Amygdala (tissue), 56 donors: ENCODE measurements around the gene DNM1L.
"Not testable (repeated sequence)": the region's sequence is repeated elsewhere in the genome, so short reads cannot be mapped to it uniquely, and the experiment has no call there.

Experiments
- DNase-seq, 56 donors: peaks; one replicate each; lab custom pipeline; 2025; lab: John Stamatoyannopoulos, UW

The DNM1L gene

GRCh38 chr12:32695787-32696186, 16.7 kb downstream of the DNM1L start:
- no peak for DNase-seq

DNA sequence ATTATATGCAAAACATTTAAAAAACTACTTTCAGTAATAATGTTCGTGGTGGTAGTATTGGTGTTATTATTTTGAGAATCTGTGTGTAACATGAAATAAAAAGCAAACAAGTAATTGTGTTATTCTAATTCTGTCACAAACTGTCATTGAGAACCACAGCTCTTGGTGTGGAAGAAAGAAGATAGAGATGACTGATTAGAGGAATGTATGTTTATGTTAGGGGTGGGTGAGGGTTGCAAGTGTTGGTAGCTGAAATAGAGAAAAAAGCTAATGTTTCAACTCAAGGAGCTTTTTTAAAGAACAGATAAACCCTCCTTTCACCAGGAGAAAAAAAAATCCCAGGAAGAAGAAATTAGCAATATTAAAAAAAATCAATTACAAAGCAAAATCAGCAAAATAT, 18.3 kb downstream of the DNM1L start:
- no peak for DNase-seq

- no peak for DNase-seq
Measured at GRCh38 chr12:32698285-32698684, 19.2 kb downstream of the DNM1L start.

DNA sequence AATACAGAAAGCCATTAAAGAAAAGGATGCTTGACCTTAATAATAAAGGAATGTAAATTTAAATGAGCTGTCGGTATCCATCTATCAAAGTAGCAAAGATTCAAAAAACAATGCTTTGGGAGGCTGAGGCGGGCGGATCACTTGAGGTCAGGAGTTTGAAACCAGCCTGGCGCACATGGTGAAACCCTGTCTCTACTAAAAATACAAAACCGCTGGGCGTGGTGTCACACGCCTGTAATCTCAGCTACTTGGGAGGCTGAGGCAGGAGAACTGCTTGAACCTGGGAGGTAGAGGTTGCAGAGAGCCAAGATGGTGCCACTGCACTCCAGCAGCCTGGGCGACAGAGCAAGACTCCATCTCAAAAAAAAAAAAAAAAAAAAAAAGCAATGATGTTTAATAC, 20.3 kb downstream of the DNM1L start:
- not testable (repeated sequence) for DNase-seq

DNA sequence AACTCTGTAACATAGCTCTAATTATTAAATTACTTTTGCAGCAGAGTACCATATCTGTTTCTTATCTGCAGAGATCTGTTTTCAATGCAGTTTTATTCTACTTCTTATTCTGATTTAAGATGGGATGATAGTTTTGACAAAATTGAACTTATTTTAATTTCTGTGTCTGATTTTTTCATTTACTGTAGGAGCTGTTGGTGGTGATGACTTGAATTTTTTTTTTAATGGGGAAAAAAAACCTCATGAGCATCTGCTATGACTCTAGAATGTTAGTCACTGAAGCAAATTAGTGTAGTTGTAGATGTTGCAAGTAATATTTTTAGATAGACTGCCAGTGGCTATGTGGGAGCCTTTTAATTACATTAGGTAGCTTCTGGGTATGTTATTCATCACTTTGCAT, 23.4 kb downstream of the DNM1L start:
- no peak for DNase-seq

- DNase-seq: no peak
Measured at GRCh38 chr12:32702946-32703345, 23.8 kb downstream of the DNM1L start.

GRCh38 chr12:32705783-32706182, 26.7 kb downstream of the DNM1L start:
- DNase-seq: no peak

GRCh38 chr12:32706335-32707024, 27.4 kb downstream of the DNM1L start:
- no peak for DNase-seq

- no peak for DNase-seq
Measured at GRCh38 chr12:32708926-32709325, 29.8 kb downstream of the DNM1L start.

- no peak for DNase-seq
Measured at GRCh38 chr12:32714772-32715171, 35.7 kb downstream of the DNM1L start.

DNA sequence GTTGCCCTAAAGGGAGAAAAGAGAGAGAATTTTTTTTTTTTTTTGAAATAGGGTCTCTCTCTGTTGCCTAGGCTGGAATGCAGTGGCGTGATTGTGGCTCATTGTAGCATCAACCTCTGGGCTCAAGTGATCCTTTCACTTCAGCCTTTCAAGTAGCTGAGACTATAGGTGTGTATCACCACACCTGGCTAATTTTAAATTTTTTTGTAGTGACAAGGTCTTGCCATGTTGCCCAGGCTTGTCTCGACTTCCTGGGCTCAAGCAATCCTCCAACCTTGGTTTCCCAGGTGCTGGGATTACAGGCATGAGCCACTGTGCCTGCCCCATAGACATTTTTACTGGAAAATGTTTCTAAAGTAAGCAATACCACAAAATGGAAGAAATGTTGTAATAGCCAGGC, 39.8 kb downstream of the DNM1L start:
- DNase-seq: no peak

- DNase-seq: not testable (repeated sequence)
Measured at GRCh38 chr12:32725308-32725707, 46.2 kb downstream of the DNM1L start.

DNA sequence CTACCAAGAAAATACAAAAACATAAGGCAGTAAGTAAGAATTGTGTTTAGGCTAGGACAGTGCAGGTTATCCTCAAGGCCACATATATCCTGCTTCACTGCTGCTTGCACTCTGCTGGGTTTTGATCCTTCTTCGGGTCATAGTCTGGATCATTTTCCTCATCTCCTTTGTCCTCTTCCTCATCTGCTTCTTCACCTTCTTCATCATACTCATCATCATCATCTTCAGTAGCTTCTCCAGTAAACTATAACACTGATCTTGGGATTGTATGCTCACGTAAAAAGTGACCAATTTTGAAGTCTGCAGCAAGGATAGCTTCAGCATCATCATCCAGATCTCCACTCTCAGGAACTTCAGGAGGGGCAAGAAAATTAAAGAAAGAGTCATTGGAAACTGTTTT, 47.2 kb downstream of the DNM1L start:
- no peak for DNase-seq

DNA sequence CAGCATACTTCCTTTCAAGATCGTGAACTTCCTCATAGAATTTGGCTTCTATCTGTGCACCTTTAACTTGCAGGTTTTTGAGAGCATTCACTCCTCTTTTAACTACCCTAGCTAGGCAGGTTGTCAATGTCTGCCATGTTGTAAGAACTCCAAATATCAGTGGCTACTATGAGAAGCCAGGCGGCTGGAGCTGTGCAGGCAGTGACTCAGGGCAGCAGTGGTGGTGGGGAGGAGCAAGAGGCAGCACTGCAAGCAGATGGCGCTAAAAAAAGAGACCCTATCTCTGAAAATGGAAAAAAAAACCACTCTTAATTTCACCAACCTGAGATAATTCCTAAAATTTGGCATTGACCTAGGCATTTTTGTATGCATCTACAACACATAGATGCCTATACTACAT, 48.1 kb downstream of the DNM1L start:
- no peak for DNase-seq

- DNase-seq: no peak
Measured at GRCh38 chr12:32734952-32735351, 55.9 kb downstream of the DNM1L start.

DNA sequence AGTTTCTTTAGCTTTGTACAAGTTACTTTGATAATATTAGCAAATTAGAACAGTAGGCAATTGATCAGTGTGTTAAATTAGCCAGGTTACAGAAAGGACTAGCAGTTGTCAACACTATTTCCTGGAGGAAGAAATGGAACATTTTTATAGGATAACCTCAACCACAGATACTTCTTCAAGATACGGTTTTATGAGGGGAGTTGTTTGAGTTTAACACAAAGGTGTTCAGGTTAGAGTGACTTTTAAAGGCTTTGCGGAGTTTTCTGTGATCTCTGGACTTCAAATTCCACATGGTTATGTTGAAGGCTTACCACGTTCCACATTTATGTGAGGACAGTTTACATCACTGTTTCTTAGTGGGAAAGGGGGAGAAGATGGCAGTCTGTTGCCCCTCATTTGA, 57.3 kb downstream of the DNM1L start:
- DNase-seq: no peak

DNA sequence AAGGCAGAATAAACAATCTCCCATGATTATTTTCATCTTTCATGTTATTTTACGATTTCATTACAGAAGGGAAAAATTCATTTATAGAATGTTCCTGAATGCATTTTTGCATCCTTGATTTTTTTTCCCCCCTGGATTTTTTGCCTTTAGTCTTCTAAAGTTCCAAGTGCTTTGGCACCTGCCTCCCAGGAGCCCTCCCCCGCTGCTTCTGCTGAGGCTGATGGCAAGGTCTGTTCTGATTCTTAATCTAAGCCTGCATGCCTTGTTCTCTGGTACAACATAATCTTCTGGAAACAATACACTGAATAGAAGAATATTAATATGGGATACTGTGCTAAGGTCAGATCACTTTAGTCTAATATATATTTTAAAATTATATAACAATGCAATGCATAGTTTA, 58.6 kb downstream of the DNM1L start:
- DNase-seq: no peak

DNA sequence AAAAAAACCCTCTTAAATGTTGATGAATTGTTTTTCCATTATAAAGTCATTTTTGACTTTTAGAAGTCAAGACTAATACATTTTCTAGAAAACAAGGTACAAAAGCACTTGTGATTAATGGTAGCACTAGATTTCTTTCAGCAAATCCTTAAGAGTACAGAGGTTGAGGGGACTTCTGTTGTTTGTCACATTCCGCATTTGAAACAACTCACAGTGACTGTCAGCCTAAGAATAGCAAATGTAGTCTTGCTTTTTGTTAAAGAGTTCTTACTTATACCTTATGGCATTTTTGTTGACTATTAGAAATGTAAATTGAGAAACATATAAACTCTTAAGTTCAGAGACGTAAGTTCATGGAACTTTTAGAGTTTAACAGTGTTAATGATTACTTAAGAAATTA, 60.2 kb downstream of the DNM1L start:
- DNase-seq: no peak

DNA sequence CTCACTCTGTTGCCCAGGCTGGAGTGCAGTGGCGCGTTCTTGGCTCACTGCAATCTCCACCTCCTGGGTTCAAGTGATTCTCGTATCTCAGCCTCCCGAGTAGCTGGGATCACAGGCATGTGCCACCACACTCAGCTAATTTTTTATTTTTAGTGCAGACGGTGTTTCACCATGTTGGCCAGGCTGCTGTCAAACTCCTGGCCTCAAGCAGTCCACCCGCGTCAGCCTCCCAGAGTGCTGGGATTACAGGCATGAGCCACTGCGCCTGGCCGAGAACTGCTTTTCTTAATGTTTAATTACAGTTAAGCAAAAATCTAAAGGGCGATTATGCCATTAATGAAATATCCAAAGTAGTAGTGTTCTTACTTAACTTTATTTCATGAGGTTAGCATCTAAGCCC, 63.0 kb downstream of the DNM1L start:
- DNase-seq: no peak

- no peak for DNase-seq
Measured at GRCh38 chr12:32743264-32743663, 64.2 kb downstream of the DNM1L start.

- DNase-seq: no peak
Measured at GRCh38 chr12:32753605-32754004, 74.5 kb downstream of the DNM1L start.

GRCh38 chr12:32754111-32754510, 75.0 kb downstream of the DNM1L start:
- DNase-seq: no peak

DNA sequence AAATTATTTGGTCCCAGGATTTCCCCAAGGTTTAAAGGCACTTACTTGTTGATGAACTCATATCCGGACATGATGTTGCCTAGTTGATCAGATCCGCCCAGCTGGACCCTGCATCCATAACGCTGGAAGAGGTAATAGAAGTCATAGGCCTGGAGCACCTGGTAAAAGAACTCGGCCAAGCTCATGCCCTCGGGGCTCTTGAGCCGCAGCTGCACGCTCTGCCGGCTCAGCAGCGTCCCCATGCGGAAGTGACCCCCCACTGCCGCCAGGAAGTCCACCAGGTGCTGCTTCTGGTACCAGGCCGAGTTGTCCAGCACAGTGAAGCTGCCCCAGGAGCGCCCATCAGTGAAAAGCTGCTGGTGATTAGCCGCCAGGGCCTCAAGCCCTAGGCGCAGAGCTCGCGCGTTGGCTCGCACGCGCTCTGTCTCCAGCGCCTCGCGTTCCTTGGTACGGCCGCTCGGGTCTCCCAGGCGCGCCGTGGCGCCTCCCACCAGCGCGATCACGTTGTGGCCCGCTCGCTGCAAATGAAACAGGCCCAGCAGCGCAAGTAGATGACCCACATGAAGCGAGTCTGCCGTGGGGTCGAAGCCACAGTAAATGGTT, 76.1 kb downstream of the DNM1L start:
- DNase-seq: peak in 47 of 56 donors; percentile 8 to 81 (median 55)
